Suprapubic skin (tissue), 4 donors: ENCODE measurements around the gene MANBA.

Experiments used
- EP300 ChIP-seq: sonication (generic); formaldehyde crosslinking; IDR thresholded peaks from one replicate; pipeline ENCODE4 v1.6.1; 2017; ENCODE audit warnings: antibody characterized with exemption
- POLR2A ChIP-seq, 2 donors: fragments of 450-650 bp; IDR thresholded peaks; one replicate each; pipeline ENCODE4 v1.6.1; 2017; ENCODE audit warnings: antibody characterized with exemption in 2 of 2, mild to moderate bottlenecking in 2 of 2, moderate library complexity in 2 of 2
- POLR2AphosphoS5 ChIP-seq, 3 donors: sonication (generic); formaldehyde crosslinking; IDR thresholded peaks; one replicate each; pipeline ENCODE4 v1.6.1; 2017; ENCODE audit warnings: antibody characterized with exemption in 3 of 3
- TF ChIP-seq, protein P1 (sequence below), 2 donors: fragments of 200-600 bp in 1 of 2; fragments of 450-650 bp in 1 of 2; sonication (generic) in 1 of 2; IDR thresholded peaks; one replicate each; pipeline ENCODE4 v1.5.1; 2016 to 2019; ENCODE audit warnings: antibody characterized with exemption in 2 of 2, mild to moderate bottlenecking in 1 of 2, moderate library complexity in 1 of 2

DNA sequence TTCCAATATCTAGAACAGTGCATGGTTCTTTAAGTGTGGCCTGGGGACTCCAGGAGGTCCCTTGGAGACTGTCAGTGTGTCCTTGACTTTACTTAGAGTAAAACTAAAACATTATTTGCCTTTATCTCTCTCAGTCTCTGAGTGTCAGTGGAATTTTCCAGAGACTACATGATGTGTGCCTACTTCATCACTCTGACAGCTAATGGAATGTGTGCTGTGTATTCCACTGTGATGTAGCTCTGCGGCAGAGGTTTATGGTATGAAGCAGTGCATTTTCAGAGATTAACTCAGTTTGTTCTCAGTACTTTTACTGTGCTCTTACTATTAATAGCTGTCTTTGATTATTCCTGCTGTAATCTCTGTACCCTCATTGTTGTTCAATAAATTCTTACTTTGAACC is 85.6 kb downstream of the MANBA start:
- TF ChIP-seq, protein P1, sequence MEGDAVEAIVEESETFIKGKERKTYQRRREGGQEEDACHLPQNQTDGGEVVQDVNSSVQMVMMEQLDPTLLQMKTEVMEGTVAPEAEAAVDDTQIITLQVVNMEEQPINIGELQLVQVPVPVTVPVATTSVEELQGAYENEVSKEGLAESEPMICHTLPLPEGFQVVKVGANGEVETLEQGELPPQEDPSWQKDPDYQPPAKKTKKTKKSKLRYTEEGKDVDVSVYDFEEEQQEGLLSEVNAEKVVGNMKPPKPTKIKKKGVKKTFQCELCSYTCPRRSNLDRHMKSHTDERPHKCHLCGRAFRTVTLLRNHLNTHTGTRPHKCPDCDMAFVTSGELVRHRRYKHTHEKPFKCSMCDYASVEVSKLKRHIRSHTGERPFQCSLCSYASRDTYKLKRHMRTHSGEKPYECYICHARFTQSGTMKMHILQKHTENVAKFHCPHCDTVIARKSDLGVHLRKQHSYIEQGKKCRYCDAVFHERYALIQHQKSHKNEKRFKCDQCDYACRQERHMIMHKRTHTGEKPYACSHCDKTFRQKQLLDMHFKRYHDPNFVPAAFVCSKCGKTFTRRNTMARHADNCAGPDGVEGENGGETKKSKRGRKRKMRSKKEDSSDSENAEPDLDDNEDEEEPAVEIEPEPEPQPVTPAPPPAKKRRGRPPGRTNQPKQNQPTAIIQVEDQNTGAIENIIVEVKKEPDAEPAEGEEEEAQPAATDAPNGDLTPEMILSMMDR (IDR thresholded peaks at IDR 0.05), result no peak
- TF ChIP-seq POLR2A (IDR thresholded peaks at IDR 0.05), result no peak
- no peak for TF ChIP-seq EP300
- no peak for TF ChIP-seq POLR2AphosphoS5 (IDR thresholded peaks at IDR 0.05)
